Uterus (tissue), 4 donors: Measurements from ENCODE around the gene LXN. TPM values are rescaled to one million over a fixed set of nuclear protein-coding genes. Genes with fewer than 3 reads are reported as not detected.
A peak's percentile ranks its signal among the peaks of the same experiment; 100 is the strongest.

ENCODE experiments used
- DNase-seq, 2 donors: peaks; one replicate each; pipeline ENCODE4 v3.0.0-alpha.2; 2019 to 2020
- H3K27ac ChIP-seq, 2 donors: fragments of 200-600 bp; sonication (generic); 1 replicate in 1 of 2; 2 replicates in 1 of 2; pipeline ENCODE4 v1.5.1; 2016 to 2018
- H3K27me3 ChIP-seq, 2 donors: fragments of 200-600 bp; sonication (generic); one replicate each; pipeline ENCODE4 v1.5.1; 2018 to 2019; ENCODE audit warnings: control low read depth in 1 of 2
- H3K36me3 ChIP-seq, 2 donors: fragments of 200-600 bp; sonication (generic); one replicate each; pipeline ENCODE4 v1.5.1; 2019; ENCODE audit warnings: control low read depth in 1 of 2
- H3K4me1 ChIP-seq, 2 donors: fragments of 200-600 bp; sonication (generic); one replicate each; pipeline ENCODE4 v1.5.1; 2018 to 2019; ENCODE audit warnings: control low read depth in 1 of 2
- H3K4me3 ChIP-seq, 2 donors: fragments of 200-600 bp; sonication (generic); 1 replicate in 1 of 2; 2 replicates in 1 of 2; pipeline ENCODE4 v1.5.1; 2018 to 2019; ENCODE audit warnings: mild to moderate bottlenecking in 1 of 2
- H3K9me3 ChIP-seq, 2 donors: fragments of 200-600 bp; sonication (generic); one replicate each; pipeline ENCODE4 v1.5.1; 2019; ENCODE audit warnings: control low read depth in 1 of 2
- CTCF ChIP-seq, 4 experiments: fragments of 200-600 bp in 2 of 4; fragments of 450-650 bp in 2 of 4; sonication (generic) in 2 of 4; IDR thresholded peaks; one replicate each; pipeline ENCODE4 v1.5.1; 2016 to 2019; ENCODE audit warnings: antibody characterized with exemption in 4 of 4, mild to moderate bottlenecking in 2 of 4, moderate library complexity in 1 of 4
- POLR2A ChIP-seq, 2 donors: fragments of 450-650 bp; IDR thresholded peaks; one replicate each; pipeline ENCODE4 v1.6.1; 2016; ENCODE audit warnings: antibody characterized with exemption in 2 of 2, mild to moderate bottlenecking in 1 of 2, moderate library complexity in 1 of 2
- intact Hi-C: fragments of 100-400 bp; cut with DNase I; formaldehyde crosslinking; loops from one replicate; pipeline ENCODE4 v1.15.1; 2023; ENCODE audit warnings: low total_unique reads
- total RNA-seq, 4 donors: library from RNA; depleted of rRNA in 3 of 4; stranded (reverse); fragments of >200 nt in 3 of 4; gene quantifications; one replicate each; pipeline versions ENCODE4 v1.1.0 to v1.2.4, GENCODE V29; 2014 to 2023
- donor health status: DM: yes; HTN: yes; CAD: no.

The LXN gene
- total RNA-seq, 4 donors from 2014 or later = 25.3 to 49.7 (median 34.8) TPM

DNA sequence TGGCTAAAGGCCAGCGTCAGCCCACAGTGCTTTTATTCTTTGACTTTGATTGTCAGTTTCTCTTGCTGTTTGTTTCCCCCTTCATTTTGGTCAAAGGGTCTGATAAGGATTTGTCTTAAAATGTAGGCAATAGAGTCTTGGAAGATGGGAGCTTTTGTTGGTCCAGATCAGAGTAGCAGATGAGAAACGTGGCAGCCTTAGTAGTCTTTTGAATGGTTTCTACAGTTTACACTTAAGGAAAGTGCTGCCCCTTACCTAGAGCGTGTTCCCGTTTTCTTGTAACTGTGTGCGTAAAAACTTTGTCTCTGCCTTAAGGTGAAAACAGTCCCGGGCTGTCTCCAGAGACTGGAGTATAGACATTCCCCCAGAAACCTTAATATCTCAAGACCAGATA, 630 bp downstream of the LXN start:
- H3K27me3 ChIP-seq = no peaks in the 10 kb centered on the region
- H3K9me3 ChIP-seq = no peaks in the 10 kb centered on the region
- no peaks in the 10 kb centered on the region for H3K4me1 ChIP-seq
- TF ChIP-seq CTCF (IDR thresholded peaks at IDR 0.05) = no peak
- intact Hi-C loops = no loop called here
- peak overlapping the region; percentile 51 to 52 for H3K4me3 ChIP-seq
- DNase-seq = no peak
- H3K36me3 ChIP-seq = no peaks in the 10 kb centered on the region
- peak overlapping the region; percentile 81 to 88 for H3K27ac ChIP-seq

- intact Hi-C loops = no loop called here
- Histone ChIP-seq H3K36me3 (no peaks in the 10 kb centered on the region), H3K4me3 (no peak overlapping the region), H3K27ac (no peak overlapping the region), H3K4me1 (no peaks in the 10 kb centered on the region), H3K27me3 (no peaks in the 10 kb centered on the region), H3K9me3 (no peaks in the 10 kb centered on the region)
- TF ChIP-seq POLR2A (IDR thresholded peaks at IDR 0.05) (no peak), CTCF (IDR thresholded peaks at IDR 0.05) (no peak)
- DNase-seq = no peak
Measured at GRCh38 chr3:158668506-158668905, 3.9 kb downstream of the LXN start.

GRCh38 chr3:158666416-158666815, 6.0 kb downstream of the LXN start:
- Histone ChIP-seq H3K27me3 (no peaks in the 10 kb centered on the region), H3K4me1 (no peaks in the 10 kb centered on the region), H3K27ac (no peak overlapping the region), H3K9me3 (no peaks in the 10 kb centered on the region), H3K36me3 (no peaks in the 10 kb centered on the region), H3K4me3 (no peak overlapping the region)
- intact Hi-C loops = no loop called here
- TF ChIP-seq CTCF (IDR thresholded peaks at IDR 0.05) (no peak), POLR2A (IDR thresholded peaks at IDR 0.05) (no peak)
- DNase-seq = no peak

GRCh38 chr3:158663832-158664231, 8.6 kb downstream of the LXN start:
- intact Hi-C loops = no loop called here
- no peak for DNase-seq
- no peaks in the 10 kb centered on the region for H3K36me3 ChIP-seq
- TF ChIP-seq POLR2A (IDR thresholded peaks at IDR 0.05) (no peak), CTCF (IDR thresholded peaks at IDR 0.05) (no peak)
- H3K4me1 ChIP-seq = no peaks in the 10 kb centered on the region
- no peaks in the 10 kb centered on the region for H3K9me3 ChIP-seq
- no peak overlapping the region for H3K4me3 ChIP-seq
- no peak overlapping the region for H3K27ac ChIP-seq
- H3K27me3 ChIP-seq = no peaks in the 10 kb centered on the region

- Histone ChIP-seq H3K27ac (no peak overlapping the region), H3K9me3 (no peaks in the 10 kb centered on the region), H3K27me3 (no peaks in the 10 kb centered on the region), H3K4me1 (no peaks in the 10 kb centered on the region), H3K36me3 (no peaks in the 10 kb centered on the region), H3K4me3 (no peak overlapping the region)
- intact Hi-C loops = no loop called here
- no peak for TF ChIP-seq POLR2A (IDR thresholded peaks at IDR 0.05)
- no peak for TF ChIP-seq CTCF (IDR thresholded peaks at IDR 0.05)
- no peak for DNase-seq
Measured at GRCh38 chr3:158663246-158663645, 9.2 kb downstream of the LXN start.
